HG03025 (cell line): ENCODE data around the gene C9orf57.
"Not testable (repeated sequence)": the region's sequence is repeated elsewhere in the genome, so short reads cannot be mapped to it uniquely, and the experiment has no call there.

Experiments used
- ATAC-seq: cut with Tn5 transposase; IDR thresholded peaks from one replicate; pipeline ENCODE4 v1.9.1; 2021; ENCODE audit warnings: mild to moderate bottlenecking, moderate library complexity; ENCODE audit not compliant: unreplicated experiment, low FRiP score

Gene C9orf57

DNA sequence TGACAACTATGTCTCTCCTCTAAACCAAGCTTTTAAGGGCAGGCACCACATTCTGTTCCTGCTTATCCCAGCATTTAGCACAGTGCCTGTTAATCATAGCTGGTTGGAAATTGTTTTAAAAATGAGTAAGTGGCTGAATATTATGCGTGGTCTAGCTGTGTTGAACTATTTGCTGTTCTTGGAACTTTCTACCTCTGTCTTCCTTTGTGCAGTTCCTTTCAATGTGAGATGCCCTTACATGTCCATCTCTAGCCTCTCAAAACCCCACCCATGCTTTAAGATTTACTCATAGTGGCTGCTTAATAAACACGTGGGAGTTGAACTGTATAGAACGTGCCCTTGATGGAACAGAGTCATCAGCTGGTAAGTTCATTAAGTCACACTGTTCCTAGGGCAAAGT, 34.5 kb downstream of the C9orf57 start:
- no peak for ATAC-seq

DNA sequence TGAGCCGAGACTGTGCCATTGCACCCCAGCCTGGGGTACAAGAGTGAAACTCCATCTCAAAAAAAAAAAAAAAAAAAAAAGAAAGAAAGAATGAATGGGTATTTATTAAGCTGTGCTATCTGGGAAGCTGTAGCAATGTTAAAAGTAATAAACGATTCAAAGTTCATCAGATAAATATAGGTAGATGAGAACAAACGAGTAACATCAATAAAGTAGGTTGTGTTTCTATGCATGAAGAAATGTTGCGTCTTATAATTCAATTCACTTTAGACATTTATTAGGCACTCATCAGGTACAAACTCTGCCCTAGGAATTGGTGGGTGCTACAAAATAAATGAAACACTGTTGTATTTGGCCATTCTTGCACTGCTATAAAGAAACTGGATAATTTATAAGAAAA, 36.8 kb downstream of the C9orf57 start:
- ATAC-seq: no peak

DNA sequence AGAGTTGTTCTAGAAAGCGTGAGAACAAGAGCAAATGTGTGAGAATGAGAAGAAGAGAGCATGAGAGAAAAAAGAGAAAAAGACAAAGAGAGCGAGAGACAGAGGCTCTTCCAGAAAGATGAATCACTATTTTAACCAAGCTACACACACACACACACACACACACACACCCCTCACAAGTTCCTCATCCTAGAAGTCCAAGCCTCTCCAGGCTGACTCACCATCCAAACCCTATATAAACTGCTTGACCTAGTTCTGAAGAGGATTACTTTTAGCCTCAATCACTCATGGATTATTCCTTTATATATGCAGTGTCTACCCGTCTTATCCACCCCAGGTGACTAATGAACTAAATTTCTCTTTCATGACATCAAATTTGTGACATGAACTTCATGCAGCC, 37.6 kb downstream of the C9orf57 start:
- no peak for ATAC-seq

DNA sequence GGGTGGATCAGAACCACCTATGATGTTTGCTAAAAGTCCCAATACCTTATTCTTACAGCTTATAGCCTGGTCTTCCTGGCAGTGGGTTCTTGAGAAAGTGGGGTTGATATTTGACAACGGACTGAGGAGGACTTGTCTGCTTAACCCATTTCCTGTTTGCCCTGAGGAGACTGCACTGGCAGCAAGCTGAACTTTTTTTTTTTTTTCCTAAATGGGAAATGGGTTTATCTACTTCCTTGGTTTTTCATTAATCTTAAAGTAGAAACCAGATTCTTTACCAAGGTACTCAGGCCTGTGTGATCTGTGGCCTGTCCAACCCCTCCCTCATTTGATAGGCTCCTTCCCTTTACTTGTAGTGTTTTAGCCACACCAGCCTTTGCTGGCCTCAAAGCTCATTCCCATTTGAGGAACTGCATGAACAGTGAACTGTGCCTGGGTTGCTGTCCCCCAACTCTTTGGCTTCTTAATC, 47.1 kb downstream of the C9orf57 start:
- ATAC-seq: no peak

DNA sequence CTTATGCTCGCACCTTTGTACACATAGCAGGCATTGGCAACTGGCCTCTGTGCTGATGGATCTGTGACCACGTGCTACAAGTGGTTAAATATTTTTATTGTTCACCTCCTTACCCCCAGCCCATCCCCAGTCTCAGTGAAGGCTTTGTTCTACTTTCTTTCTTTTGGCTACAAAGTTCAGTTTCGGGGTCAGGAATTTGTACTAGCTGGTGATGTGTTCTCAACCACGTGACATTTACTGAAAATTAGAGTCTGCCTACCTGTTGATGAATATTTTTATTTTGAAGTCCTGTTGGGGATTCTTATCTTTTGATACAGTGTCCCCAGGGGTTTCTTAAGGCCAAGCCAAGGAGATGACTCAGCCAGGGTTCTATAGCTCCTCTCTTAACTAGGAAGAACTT, 47.8 kb downstream of the C9orf57 start:
- ATAC-seq: no peak

DNA sequence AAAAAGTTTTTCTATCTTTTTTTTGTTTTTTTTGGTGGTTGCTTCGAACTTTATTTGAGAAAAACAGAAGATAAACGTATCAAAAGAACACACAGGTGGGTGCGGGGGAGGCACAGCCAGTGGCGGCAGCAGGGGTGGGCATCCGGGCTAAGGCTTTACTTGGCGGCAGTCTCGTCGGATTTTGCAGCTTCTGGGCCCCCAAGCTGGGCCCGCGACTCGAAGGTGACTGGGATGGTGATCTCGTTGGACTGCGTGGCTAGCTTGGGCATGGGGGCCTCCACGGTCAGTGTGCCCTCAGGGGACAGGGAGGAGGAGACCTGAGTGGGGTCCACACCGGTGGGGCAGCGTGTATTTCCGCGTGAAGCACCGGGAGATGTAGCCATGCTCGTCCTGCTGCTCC, 52.7 kb downstream of the C9orf57 start:
- ATAC-seq: not testable (repeated sequence)

DNA sequence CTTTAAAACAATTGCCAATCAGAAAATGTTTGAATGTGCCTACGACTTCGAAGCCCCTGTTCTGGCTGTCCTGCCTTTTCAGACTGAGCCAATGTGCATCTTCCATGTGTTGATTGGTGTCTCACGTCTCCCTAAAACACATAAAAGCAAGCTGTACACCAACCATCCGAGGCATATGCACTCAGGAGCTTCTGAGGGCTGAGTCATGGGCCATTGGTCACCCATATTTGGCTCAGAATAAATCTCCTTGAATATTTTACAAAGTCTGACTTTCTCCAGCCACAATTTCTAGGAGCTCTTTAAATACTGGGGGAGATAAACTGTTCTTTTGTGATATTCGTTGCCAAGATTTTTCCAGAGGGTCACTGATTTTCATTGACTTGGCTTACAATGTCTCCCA, 53.9 kb downstream of the C9orf57 start:
- ATAC-seq: no peak

DNA sequence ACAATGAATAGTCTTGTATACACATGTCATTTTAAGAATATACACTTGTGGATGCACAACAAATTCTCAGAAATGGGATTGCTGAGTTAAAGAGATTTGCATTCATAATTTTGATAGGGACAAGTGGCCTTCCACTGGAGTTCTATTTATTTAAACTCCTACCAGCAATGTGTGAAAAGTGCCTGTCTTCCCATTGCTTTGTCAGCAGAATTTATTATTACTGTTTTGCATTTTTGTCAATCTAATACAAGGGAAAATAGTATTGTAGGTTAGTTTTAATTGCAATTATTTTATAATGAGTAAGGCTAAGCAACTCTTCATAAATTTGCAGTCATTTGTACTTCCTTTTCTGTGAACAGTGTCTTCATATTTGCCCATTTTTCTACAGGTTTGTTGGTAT, 55.0 kb downstream of the C9orf57 start:
- ATAC-seq: no peak
